SK-N-SH (cell line): ENCODE measurements around the gene FOCAD.
"Not testable (repeated sequence)": the region's sequence is repeated elsewhere in the genome, so short reads cannot be mapped to it uniquely, and the experiment has no call there.

Experiments used
- CTCF ChIP-seq: fragments of 200-600 bp; sonication (generic); IDR thresholded peaks from 2 replicates; pipeline ENCODE4 v1.6.1; 2017; ENCODE audit warnings: antibody characterized with exemption, mild to moderate bottlenecking, moderate library complexity
- FOSL2 ChIP-seq: IDR thresholded peaks from 2 replicates; pipeline ENCODE4 v1.4.0; 2012; ENCODE audit warnings: low read depth, mild to moderate bottlenecking, moderate library complexity, borderline replicate concordance
- SMC3 ChIP-seq: IDR thresholded peaks from 2 replicates; pipeline ENCODE4 v1.6.1; 2012; ENCODE audit warnings: low read depth, low read length, improper control_type of control experiment

GRCh38 chr9:20673537-20673936 lies 10.5 kb upstream of the FOCAD start:
- not testable (repeated sequence) for TF ChIP-seq FOSL2, CTCF, SMC3
